Natural killer cell (primary cell): ENCODE results near the gene PRDM16. TPM values are rescaled to one million over a fixed set of nuclear protein-coding genes. Genes with fewer than 3 reads are reported as not detected.

ENCODE experiments used
- ATAC-seq, 3 donors: fragments of 150-1000 bp in 2 of 3; fragments of 200-7000 bp in 1 of 3; cut with Tn5 transposase; 1 replicate in 1 of 3; 2 replicates in 2 of 3; pipeline ENCODE4 v1.10.0; 2021; ENCODE audit warnings: mild to moderate bottlenecking in 2 of 3, moderate library complexity in 2 of 3
- DNase-seq, 2 donors: peaks; one replicate each; pipeline versions ENCODE4 v3.0.0 to v3.0.0-alpha.2; 2013 to 2021; ENCODE audit warnings: mixed read lengths in 1 of 2
- H3K27ac ChIP-seq: one replicate; pipeline ENCODE4 v1.5.1; 2013; ENCODE audit warnings: mild to moderate bottlenecking, low read length
- H3K27me3 ChIP-seq: one replicate; pipeline ENCODE4 v1.6.1; 2013; ENCODE audit warnings: low read length; ENCODE audit not compliant: control insufficient read depth, insufficient read depth
- H3K36me3 ChIP-seq: one replicate; pipeline ENCODE4 v1.6.1; 2013; ENCODE audit warnings: low read length; ENCODE audit not compliant: control insufficient read depth, insufficient read depth
- H3K4me1 ChIP-seq: one replicate; pipeline ENCODE4 v1.6.1; 2013; ENCODE audit warnings: low read length; ENCODE audit not compliant: control insufficient read depth, insufficient read depth
- H3K4me3 ChIP-seq: one replicate; pipeline ENCODE4 v1.5.1; 2013; ENCODE audit warnings: low read length
- H3K9me3 ChIP-seq: one replicate; pipeline ENCODE4 v1.6.1; 2013; ENCODE audit warnings: low read length; ENCODE audit not compliant: control insufficient read depth, insufficient read depth
- H3K27ac Mint-ChIP-seq, 2 donors: one replicate each; pipeline ENCODE4 v1.8.0; 2022; ENCODE audit warnings: mild to moderate bottlenecking in 2 of 2, mixed read lengths in 2 of 2, moderate library complexity in 1 of 2
- H3K27me3 Mint-ChIP-seq, 2 donors: one replicate each; pipeline ENCODE4 v1.8.0; 2022; ENCODE audit warnings: low read depth in 2 of 2, mixed read lengths in 2 of 2
- H3K36me3 Mint-ChIP-seq: one replicate; pipeline ENCODE4 v1.8.0; 2022; ENCODE audit warnings: mixed read lengths
- H3K4me1 Mint-ChIP-seq, 2 donors: one replicate each; pipeline ENCODE4 v1.8.0; 2022; ENCODE audit warnings: mixed read lengths in 2 of 2
- H3K4me3 Mint-ChIP-seq: one replicate; pipeline ENCODE4 v1.8.0; 2022; ENCODE audit warnings: mild to moderate bottlenecking, moderate library complexity, mixed read lengths
- H3K9me3 Mint-ChIP-seq, 2 donors: one replicate each; pipeline ENCODE4 v1.8.0; 2022; ENCODE audit warnings: mixed read lengths in 2 of 2
- WGBS: methylation state at CpG from one replicate; pipeline ENCODE4 v1.1.7; 2013; ENCODE audit warnings: missing lambda C conversion rate; ENCODE audit not compliant: insufficient coverage; 5-methylcytosine and 5-hydroxymethylcytosine counted together
- intact Hi-C: fragments of 100-400 bp; cut with micrococcal nuclease; formaldehyde crosslinking; loops from one replicate; pipeline ENCODE4 v1.14.2; 2022
- total RNA-seq, 4 donors: library from RNA; stranded (reverse); fragments of 120-200 nt in 1 of 4; gene quantifications; one replicate each; pipeline versions ENCODE4 v1.2.3 to v1.2.4, GENCODE V29; 2013 to 2022
- TF ChIP-seq, protein P1 (sequence below): fragments of 200-600 bp; IDR thresholded peaks from one replicate; pipeline ENCODE4 v1.8.0; 2022; ENCODE audit warnings: antibody characterized with exemption

Gene PRDM16
- total RNA-seq, 3 donors from 2014 or later (not counting 1 experiment from before 2014, with no cell fraction given), result 0.25 to 0.64 TPM; not detected in 1

DNA sequence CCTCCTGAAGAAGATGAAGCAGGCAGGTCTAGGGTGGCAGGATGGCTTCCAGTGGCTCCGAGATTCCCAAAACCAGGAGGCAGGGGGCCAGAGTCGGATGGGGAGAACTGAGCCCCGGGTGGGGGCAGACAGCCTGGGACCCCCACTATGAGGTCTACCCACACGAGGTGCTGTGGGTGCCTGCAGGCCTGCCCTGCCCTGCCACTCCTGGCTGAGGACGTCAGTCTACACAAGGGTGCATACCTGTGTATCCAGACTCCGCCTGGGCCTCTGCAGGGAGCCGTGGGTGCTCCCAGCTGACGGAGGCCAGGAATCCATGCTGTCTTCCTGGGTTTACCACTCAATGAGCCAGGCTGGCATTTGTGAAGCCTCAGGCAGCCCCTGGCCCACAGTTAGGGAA, 80.3 kb downstream of the PRDM16 start:
- Mint-ChIP-seq H3K9me3 (no peaks in the 10 kb centered on the region), H3K27me3 (peaks cover 0 to 3% of the 10 kb centered on the region in 2 donors), H3K36me3 (no peaks in the 10 kb centered on the region), H3K4me1 (no peaks in the 10 kb centered on the region), H3K27ac (no peak overlapping the region), H3K4me3 (no peak overlapping the region)
- Histone ChIP-seq H3K4me3 (no peak overlapping the region), H3K4me1 (no peaks in the 10 kb centered on the region), H3K36me3 (no peaks in the 10 kb centered on the region), H3K27me3 (no peaks in the 10 kb centered on the region), H3K27ac (no peak overlapping the region), H3K9me3 (no peaks in the 10 kb centered on the region)
- TF ChIP-seq, protein P1, sequence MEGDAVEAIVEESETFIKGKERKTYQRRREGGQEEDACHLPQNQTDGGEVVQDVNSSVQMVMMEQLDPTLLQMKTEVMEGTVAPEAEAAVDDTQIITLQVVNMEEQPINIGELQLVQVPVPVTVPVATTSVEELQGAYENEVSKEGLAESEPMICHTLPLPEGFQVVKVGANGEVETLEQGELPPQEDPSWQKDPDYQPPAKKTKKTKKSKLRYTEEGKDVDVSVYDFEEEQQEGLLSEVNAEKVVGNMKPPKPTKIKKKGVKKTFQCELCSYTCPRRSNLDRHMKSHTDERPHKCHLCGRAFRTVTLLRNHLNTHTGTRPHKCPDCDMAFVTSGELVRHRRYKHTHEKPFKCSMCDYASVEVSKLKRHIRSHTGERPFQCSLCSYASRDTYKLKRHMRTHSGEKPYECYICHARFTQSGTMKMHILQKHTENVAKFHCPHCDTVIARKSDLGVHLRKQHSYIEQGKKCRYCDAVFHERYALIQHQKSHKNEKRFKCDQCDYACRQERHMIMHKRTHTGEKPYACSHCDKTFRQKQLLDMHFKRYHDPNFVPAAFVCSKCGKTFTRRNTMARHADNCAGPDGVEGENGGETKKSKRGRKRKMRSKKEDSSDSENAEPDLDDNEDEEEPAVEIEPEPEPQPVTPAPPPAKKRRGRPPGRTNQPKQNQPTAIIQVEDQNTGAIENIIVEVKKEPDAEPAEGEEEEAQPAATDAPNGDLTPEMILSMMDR, result no peak
- WGBS, result 77% methylated on average over 8 of the region's 8 CpGs
- intact Hi-C loops, result no loop called here
- no peak for ATAC-seq
- DNase-seq, result no peak

DNA sequence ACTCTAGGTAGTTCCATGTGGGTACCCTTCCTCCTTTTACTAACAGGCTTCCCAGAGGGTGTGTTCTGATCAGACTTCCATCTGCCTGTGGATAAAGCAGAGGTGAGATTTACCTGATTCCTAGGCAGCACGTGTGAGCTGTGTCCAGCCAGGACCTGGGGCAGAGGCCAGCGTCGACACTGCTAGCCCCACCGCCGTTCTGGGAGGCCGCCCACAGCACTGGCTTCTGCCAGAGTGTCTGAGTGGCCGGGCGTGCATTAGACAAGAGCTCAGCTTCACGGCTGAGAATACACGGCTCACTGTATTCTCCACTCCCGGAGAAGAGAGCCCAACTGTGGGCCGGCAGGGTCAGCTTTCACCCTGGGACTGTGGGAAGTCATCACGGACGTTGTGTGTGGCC, 82.5 kb downstream of the PRDM16 start:
- no peaks in the 10 kb centered on the region for H3K4me1 ChIP-seq
- TF ChIP-seq, protein P1, result no peak
- Mint-ChIP-seq H3K36me3 (no peaks in the 10 kb centered on the region), H3K4me3 (no peak overlapping the region), H3K9me3 (no peaks in the 10 kb centered on the region), H3K27ac (no peak overlapping the region), H3K4me1 (no peaks in the 10 kb centered on the region), H3K27me3 (peaks cover 15 to 18% of the 10 kb centered on the region in 2 donors)
- ATAC-seq, result no peak
- 90% methylated on average over 14 of the region's 14 CpGs for WGBS
- H3K9me3 ChIP-seq, result no peaks in the 10 kb centered on the region
- H3K4me3 ChIP-seq, result no peak overlapping the region
- no peak for DNase-seq
- H3K27ac ChIP-seq, result no peak overlapping the region
- H3K27me3 ChIP-seq, result peaks cover 2% of the 10 kb centered on the region
- no peaks in the 10 kb centered on the region for H3K36me3 ChIP-seq
- intact Hi-C loops, result no loop called here

DNA sequence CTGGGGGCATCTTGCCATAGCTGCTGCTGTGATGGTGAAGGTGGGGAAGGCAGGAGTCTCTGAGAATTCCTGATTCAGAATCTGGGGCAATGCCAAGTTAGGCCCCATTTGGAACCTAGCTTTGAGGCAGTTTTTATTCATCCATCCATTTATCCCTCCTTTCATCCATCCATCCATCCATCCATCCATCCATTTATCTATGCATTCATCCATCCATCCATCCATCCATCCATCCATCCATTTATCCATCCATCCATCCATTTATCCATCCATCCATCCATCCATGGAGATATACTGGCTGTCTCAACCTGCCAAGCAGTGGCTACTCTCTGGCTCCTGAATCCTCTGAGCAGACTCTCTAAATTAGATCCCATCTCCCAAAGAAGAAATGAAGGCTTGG, 83.1 kb downstream of the PRDM16 start:
- Histone ChIP-seq H3K36me3 (no peaks in the 10 kb centered on the region), H3K27ac (no peak overlapping the region), H3K9me3 (no peaks in the 10 kb centered on the region), H3K27me3 (peaks cover 2% of the 10 kb centered on the region), H3K4me1 (no peaks in the 10 kb centered on the region), H3K4me3 (no peak overlapping the region)
- Mint-ChIP-seq H3K27me3 (peaks cover 17 to 21% of the 10 kb centered on the region in 2 donors), H3K36me3 (no peaks in the 10 kb centered on the region), H3K27ac (no peak overlapping the region), H3K4me1 (no peaks in the 10 kb centered on the region), H3K4me3 (no peak overlapping the region), H3K9me3 (no peaks in the 10 kb centered on the region)
- TF ChIP-seq, protein P1, result no peak
- DNase-seq (no peak), ATAC-seq (no peak)
- intact Hi-C loops, result no loop called here

DNA sequence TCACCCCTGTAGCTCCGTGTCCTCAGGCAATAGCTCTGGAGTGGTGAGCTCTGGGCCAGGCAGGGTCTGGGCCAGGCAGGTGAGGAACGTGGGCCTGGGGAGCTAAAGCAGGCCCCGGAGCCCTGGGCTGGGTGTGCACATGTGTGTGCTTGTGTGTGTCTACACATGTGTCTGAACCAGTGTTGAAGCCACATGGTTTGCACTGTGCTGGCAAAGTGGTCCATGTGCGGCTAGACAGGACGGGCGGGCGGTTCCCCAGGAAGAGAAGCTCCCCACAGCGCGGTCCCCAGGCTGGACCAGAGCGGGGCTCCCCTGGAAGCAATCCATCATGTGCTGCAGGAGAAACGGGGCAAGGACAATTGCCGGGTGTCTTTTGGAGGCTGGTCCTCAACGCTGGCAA, 84.2 kb downstream of the PRDM16 start:
- intact Hi-C loops, result no loop called here
- TF ChIP-seq, protein P1, result no peak
- no peak for ATAC-seq
- WGBS, result 90% methylated on average over 13 of the region's 13 CpGs
- Histone ChIP-seq H3K4me1 (no peaks in the 10 kb centered on the region), H3K27me3 (peaks cover 2% of the 10 kb centered on the region), H3K36me3 (no peaks in the 10 kb centered on the region), H3K27ac (no peak overlapping the region), H3K4me3 (no peak overlapping the region), H3K9me3 (no peaks in the 10 kb centered on the region)
- Mint-ChIP-seq H3K4me1 (no peaks in the 10 kb centered on the region), H3K27me3 (peaks cover 17 to 21% of the 10 kb centered on the region in 2 donors), H3K36me3 (no peaks in the 10 kb centered on the region), H3K4me3 (no peak overlapping the region), H3K9me3 (no peaks in the 10 kb centered on the region), H3K27ac (no peak overlapping the region)
- DNase-seq, result no peak
